Ramos (cell line): ENCODE data around the gene TXNDC16.

Source experiments
- in situ Hi-C: fragments of 300-500 bp; cut with MboI; formaldehyde crosslinking; loops from one replicate; pipeline ENCODE4 v1.14.3; 2022; ENCODE audit warnings: low sequenced_read_pairs; ENCODE audit not compliant: unreplicated experiment

Gene TXNDC16

GRCh38 chr14:52399104-52399503, 153.2 kb downstream of the TXNDC16 start:
- in situ Hi-C loops = no loop called here

GRCh38 chr14:52397844-52398243, 154.5 kb downstream of the TXNDC16 start:
- in situ Hi-C loops = no loop called here

- in situ Hi-C loops = no loop called here
Measured at GRCh38 chr14:52395728-52396127, 156.6 kb downstream of the TXNDC16 start.

- in situ Hi-C loops = no loop called here
Measured at GRCh38 chr14:52391881-52392615, 160.3 kb downstream of the TXNDC16 start.
